GM18526 (cell line): Measurements from ENCODE around the gene NR2C2AP.

Source experiments
- POLR2A ChIP-seq: IDR thresholded peaks from 3 replicates; pipeline ENCODE4 v1.6.1; 2011; ENCODE audit not compliant: insufficient read length; ENCODE audit errors: extremely low read depth

Gene NR2C2AP, protein sequence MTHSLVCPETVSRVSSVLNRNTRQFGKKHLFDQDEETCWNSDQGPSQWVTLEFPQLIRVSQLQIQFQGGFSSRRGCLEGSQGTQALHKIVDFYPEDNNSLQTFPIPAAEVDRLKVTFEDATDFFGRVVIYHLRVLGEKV

DNA sequence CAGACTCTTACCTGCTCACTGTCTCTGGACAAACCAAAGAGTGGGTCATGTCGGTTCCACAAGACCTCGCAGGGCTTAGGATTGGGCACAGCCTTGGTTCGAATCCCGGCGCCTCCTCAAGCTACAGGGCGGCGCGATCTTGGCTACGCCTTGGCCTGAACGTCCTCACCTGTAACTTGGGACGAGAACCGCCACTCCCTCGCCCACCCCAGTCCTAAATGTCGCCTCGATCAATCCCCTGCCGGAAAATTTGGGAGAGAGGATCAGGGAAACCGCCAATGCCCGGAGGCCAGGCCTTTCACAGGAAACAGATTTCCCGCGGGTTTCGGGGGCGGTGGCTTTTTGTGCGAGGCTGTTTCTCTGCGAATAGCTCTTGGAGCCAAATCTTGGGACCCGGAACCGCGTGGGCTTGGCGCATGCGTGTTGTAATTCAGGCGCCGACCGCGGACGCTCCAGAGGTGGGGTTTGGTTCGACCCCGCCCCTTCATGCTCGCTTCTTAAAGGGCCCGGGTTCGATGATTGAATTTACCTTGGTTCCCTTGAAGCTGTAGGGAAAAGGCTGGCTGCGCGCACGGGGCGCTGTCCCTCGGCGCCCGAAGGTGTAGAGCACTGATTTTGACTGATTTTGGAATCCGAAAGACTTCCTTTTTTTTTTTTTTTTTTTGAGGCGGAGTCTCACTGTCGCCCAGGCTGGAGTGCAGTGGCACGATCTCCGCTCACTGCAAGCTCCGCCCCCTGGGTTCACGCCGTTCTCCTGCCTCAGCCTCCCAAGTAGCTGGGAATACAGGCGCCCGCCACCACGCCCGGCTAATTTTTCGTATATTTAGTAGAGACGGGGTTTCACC lies at the start of gene NR2C2AP:
Gene NR2C2AP (minus strand): TSS at position 403 of the 845 bp plus-strand sequence. CDS start 354 bp downstream, at position 49.
- peak; percentile 55 for TF ChIP-seq POLR2A

DNA sequence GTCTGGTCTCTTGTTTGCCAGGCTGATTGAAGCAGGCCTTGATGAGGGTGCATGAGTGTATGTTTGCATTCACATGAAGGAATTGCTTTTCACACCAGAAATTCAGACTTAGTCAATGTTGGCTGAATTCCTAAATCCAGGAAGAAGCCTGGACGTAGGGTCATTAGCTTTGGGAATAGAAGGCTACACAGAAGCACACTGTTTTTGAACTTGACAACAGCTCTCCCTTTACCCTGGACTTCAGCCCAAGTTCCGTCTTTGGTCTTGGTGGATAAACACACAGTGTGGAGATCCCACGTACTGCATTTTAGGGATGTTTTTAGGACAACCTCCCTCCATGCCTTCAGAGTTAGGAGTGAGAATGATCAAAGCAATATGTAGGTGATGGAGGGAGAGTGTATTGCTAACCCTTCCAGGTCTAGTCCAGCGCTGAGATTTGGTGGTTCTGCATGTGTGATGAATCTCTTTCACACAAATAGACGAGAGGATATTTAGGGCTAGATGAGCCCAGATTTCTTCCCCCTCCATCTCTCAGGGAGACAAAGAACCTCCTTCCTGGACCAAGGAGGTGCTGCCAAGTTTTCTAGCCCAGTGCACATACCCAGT lies 47.1 kb upstream of the NR2C2AP start:
- TF ChIP-seq POLR2A: no peak

DNA sequence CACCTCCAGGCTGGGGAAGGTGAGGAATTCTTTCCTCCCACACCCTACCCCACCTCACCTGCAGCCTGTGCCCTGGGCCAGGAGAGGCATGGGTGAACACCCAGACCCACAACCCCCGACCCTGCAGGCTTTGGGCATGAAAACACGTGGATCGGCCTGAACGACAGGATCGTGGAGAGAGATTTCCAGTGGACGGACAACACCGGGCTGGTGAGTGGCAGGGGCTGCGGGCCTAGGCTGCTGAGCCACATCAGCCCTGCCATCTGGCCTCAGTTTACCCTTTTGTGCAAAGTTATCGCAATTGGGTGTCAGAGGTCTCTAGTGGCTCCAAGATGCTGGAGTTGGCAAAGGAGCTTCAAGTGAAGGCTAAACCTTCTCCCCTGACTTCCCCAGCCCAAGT lies 37.3 kb upstream of the NR2C2AP start:
- no peak for TF ChIP-seq POLR2A

DNA sequence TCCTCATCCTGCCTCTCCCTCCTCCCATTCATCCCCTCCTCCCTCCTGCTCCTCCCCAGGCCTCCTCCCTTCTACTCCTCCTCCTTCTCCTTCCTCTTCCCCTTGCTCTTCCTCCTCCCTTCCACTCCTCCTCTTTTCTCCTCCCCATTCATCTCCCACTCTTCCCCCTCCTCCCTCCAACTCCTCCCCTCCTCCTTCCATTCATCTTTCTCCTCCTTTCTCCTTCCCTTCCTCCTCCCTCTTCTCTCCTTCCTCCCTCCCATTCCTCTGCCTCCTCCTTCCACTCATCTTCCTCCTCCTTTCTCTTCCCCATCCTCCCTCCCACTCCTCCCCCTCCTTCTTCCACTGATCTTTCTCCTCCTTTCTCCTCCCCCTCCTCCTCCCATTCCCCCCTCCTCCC lies 36.5 kb upstream of the NR2C2AP start:
- no peak for TF ChIP-seq POLR2A

DNA sequence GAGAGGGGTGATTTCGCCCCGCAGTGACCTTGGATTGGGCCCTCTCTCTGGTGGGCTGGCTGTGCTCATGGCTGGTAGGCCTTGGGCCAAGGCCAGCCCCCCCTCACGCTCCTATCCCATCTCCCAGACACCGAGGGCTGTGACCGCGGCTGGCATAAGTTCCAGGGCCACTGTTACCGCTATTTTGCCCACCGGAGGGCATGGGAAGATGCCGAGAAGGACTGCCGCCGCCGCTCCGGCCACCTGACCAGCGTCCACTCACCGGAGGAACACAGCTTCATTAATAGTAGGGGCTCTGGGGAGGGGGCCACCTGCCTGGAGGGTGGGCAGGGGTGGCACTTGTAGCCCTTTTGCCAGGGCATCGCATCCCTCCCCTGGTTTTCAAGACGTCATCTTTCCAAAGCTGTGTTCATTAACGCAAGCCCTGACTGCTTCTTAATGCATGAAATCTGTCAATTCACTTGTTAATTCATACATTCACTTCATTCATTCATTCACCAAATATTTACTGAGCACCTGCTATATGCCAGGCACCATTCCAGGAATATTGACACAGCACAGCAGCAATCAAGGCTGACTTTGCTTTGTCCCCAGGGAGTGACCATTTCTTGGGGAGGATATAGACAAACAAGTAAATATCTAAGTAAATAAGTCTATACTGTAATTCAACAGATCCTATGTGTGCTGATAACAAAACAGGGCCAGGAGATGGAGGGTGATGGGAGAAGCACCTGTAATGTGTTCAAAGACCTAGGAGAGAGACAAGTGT lies 35.1 kb upstream of the NR2C2AP start:
- no peak for TF ChIP-seq POLR2A

DNA sequence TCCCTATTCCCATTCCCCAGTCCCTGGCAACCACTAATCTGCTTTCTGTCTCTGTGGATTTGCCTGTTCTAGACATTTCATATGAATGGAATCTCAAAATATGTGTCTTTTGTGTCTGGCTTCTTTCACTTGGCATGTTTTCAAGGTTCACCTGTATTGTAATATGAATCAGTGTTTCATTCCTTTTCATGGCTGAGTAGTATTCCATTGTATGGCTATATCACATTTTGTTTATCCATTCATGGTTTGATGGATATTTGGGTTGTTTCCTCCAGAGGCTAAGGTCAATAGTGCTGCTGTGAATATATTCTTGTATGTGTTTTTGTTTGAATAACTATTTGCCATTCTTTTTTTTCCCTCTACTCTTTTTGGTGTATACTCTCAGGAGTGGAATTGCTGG lies 33.0 kb upstream of the NR2C2AP start:
- TF ChIP-seq POLR2A: no peak

DNA sequence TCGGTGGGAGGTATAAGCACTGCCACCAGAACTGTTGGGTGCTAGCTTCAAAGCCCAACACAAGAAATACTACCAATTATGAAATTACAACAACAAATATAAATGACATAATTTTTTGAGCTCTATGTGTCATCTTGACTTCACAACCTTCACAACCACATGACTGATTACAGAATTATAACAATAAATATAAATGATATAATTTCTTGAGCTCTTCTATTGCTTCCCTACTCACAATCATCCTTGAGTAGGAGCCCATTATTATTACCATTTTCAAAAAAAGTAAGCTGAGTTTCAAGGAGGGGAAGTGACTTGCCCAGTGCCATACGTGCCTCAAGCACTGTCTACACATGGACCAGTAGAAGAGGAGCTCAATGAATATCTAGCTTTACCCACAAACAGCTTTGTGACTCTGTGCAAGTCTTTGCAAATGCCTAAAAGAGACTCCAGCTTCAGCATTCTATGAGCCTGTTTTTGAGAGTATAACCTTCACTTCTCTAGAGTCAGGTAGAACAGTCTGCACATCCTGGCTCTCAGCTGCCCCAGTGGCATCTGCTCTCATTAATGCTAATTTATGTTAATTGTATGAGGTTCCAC lies 31.1 kb upstream of the NR2C2AP start:
- TF ChIP-seq POLR2A: no peak

DNA sequence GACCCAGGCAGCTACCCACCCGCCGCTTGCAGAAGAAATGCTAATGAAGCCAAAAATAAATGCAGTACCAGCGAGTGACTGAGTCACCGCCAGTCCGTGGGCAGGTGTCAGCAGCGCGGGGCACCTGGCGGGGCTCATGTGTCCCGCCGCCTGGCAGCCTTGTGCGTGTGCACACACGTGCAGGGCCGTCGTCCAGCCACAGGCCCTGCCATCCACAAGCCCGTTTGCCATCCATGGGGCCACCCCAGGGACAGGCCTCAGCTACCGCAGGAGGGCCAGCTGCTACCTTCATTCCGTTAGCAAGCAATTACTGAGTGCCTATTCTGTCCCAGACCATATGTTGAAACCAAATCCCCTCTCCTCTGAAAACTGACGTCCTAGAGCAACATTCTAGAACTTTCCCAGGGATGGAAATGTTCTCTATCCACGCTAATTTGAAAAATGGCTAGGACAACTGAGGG lies 29.1 kb upstream of the NR2C2AP start:
- TF ChIP-seq POLR2A: no peak

DNA sequence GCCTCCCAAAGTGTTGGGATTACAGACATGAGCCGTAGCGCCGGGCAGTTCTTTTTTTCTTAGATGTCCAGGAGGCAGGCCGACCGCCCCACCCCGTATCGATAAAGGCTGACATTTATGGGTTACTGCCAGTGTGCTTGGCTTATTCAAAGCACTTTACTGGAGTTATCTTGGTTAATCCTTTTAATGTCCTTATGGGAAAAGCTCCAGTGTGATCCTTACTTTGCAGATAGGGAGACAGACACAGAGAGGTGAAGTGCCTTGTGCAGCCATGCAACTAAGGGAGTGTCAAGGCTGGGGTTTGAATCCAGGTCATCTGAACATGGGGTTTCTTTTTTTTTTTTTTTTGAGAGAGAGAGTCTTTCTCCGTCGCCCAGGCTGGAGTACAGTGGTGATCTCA lies 27.8 kb upstream of the NR2C2AP start:
- TF ChIP-seq POLR2A: no peak

DNA sequence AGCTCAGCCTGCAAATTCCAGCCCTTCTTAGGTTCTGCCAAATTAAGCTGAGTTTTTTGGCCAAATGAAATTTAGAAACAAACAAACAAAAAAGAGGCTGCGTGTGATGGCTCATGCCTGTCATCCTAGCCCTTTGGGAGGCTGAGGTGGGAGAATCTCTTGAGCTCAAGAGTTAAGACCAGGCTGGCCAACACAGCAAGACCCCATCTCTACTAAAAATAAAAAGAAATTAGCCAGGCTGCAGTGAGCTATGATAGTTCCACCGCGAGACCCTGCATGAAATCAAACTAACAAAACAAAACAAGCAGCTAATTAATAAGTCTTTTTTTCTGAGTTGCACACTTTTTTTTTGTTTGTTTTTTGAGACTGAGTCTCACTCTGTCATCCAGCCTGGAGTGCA lies 26.5 kb upstream of the NR2C2AP start:
- no peak for TF ChIP-seq POLR2A

DNA sequence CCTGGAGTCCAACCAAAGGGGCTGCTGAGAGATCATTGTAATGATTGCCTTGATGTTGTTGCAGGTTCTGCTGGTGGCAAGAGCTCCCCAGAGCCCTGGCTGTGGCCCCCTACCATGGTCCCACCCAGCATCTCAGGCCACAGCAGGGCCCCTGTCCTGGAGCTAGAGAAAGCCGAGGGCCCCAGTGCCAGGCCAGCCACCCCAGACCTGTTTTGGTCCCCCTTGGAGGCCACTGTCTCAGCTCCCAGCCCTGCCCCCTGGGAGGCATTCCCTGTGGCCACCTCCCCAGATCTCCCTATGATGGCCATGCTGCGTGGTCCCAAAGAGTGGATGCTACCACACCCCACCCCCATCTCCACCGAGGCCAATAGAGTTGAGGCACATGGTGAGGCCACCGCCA lies 24.0 kb upstream of the NR2C2AP start:
- TF ChIP-seq POLR2A: no peak

DNA sequence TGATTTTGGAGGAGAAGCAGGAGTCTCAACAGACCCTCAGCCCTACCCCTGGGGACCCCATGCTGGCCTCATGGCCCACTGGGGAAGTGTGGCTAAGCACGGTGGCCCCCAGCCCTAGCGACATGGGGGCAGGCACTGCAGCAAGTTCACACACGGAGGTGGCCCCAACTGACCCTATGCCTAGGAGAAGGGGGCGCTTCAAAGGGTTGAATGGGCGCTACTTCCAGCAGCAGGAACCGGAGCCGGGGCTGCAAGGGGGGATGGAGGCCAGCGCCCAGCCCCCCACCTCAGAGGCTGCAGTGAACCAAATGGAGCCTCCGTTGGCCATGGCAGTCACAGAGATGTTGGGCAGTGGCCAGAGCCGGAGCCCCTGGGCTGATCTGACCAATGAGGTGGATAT lies 23.4 kb upstream of the NR2C2AP start:
- no peak for TF ChIP-seq POLR2A

DNA sequence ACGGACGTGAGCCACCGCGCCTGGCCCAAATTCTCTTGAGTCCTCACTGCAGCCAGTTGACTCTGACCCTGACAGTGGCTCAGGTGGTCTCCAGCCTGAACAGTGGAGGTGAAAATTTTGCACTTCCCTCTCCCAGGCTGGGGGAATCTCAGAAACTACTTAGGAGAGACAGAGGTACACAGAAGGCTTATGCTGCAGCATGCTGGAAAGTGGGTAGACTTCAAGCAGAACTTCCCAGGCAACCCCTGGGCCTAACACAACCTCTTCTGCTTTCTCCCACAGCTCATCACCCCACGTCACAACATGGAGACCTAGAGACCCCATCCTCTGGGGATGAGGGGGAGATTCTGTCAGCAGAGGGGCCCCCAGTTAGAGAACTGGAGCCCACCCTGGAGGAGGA lies 23.0 kb upstream of the NR2C2AP start:
- no peak for TF ChIP-seq POLR2A

DNA sequence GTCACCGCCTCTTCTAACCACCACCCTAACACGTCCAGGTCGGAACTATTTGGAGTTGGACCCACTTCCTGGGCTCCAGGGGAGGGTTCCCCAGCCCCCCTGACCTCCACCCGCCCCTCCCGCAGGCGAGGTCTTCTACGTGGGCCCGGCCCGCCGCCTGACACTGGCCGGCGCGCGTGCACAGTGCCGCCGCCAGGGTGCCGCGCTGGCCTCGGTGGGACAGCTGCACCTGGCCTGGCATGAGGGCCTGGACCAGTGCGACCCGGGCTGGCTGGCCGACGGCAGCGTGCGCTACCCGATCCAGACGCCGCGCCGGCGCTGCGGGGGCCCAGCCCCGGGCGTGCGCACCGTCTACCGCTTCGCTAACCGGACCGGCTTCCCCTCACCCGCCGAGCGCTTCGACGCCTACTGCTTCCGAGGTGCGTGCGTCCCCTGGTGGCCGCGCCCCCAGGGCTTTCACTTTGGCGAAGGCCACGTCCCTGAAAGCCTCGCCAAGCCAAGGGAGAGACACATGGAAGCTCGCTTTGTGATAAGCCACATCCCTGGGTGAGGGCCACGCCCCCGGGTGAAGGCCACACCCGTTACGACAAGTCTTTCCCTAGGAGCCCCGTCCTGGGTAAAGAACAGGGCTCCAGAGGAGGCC lies 21.8 kb upstream of the NR2C2AP start:
- TF ChIP-seq POLR2A: no peak
